ENCODE data around the gene OPA1.

GRCh38 chr3:193617628-193618027, 24.6 kb downstream of the OPA1 start:
- TF ChIP-seq, protein P1, sequence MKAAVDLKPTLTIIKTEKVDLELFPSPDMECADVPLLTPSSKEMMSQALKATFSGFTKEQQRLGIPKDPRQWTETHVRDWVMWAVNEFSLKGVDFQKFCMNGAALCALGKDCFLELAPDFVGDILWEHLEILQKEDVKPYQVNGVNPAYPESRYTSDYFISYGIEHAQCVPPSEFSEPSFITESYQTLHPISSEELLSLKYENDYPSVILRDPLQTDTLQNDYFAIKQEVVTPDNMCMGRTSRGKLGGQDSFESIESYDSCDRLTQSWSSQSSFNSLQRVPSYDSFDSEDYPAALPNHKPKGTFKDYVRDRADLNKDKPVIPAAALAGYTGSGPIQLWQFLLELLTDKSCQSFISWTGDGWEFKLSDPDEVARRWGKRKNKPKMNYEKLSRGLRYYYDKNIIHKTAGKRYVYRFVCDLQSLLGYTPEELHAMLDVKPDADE (IDR thresholded peaks at IDR 0.05) = no peak
- TF ChIP-seq CREB1 (CRISPR knock-in tag; IDR thresholded peaks at IDR 0.05; ENCODE audit: low read depth) = no peak
- TF ChIP-seq, protein P2, sequence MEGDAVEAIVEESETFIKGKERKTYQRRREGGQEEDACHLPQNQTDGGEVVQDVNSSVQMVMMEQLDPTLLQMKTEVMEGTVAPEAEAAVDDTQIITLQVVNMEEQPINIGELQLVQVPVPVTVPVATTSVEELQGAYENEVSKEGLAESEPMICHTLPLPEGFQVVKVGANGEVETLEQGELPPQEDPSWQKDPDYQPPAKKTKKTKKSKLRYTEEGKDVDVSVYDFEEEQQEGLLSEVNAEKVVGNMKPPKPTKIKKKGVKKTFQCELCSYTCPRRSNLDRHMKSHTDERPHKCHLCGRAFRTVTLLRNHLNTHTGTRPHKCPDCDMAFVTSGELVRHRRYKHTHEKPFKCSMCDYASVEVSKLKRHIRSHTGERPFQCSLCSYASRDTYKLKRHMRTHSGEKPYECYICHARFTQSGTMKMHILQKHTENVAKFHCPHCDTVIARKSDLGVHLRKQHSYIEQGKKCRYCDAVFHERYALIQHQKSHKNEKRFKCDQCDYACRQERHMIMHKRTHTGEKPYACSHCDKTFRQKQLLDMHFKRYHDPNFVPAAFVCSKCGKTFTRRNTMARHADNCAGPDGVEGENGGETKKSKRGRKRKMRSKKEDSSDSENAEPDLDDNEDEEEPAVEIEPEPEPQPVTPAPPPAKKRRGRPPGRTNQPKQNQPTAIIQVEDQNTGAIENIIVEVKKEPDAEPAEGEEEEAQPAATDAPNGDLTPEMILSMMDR (conservative IDR thresholded peaks at IDR 0.05; ENCODE audit: low read depth in 2 of 2) = no peak
- TF ChIP-seq POLR2AphosphoS5 (IDR thresholded peaks at IDR 0.05; ENCODE audit: low read depth) = no peak
- no peak for TF ChIP-seq STAT1 (IDR thresholded peaks at IDR 0.05; ENCODE audit: unreplicated experiment)
- TF ChIP-seq, protein P3, sequence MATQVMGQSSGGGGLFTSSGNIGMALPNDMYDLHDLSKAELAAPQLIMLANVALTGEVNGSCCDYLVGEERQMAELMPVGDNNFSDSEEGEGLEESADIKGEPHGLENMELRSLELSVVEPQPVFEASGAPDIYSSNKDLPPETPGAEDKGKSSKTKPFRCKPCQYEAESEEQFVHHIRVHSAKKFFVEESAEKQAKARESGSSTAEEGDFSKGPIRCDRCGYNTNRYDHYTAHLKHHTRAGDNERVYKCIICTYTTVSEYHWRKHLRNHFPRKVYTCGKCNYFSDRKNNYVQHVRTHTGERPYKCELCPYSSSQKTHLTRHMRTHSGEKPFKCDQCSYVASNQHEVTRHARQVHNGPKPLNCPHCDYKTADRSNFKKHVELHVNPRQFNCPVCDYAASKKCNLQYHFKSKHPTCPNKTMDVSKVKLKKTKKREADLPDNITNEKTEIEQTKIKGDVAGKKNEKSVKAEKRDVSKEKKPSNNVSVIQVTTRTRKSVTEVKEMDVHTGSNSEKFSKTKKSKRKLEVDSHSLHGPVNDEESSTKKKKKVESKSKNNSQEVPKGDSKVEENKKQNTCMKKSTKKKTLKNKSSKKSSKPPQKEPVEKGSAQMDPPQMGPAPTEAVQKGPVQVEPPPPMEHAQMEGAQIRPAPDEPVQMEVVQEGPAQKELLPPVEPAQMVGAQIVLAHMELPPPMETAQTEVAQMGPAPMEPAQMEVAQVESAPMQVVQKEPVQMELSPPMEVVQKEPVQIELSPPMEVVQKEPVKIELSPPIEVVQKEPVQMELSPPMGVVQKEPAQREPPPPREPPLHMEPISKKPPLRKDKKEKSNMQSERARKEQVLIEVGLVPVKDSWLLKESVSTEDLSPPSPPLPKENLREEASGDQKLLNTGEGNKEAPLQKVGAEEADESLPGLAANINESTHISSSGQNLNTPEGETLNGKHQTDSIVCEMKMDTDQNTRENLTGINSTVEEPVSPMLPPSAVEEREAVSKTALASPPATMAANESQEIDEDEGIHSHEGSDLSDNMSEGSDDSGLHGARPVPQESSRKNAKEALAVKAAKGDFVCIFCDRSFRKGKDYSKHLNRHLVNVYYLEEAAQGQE (IDR thresholded peaks at IDR 0.05; ENCODE audit: unreplicated experiment) = no peak
- TF ChIP-seq EZH2 (IDR thresholded peaks at IDR 0.05; ENCODE audit: low read depth, unreplicated experiment) = no peak
- no peak for TF ChIP-seq ZNF331 (CRISPR knock-in tag; IDR thresholded peaks at IDR 0.05; ENCODE audit: low read depth)
- no peak for TF ChIP-seq JUNB (IDR thresholded peaks at IDR 0.05; ENCODE audit: unreplicated experiment)

All from GM23338 (cell line).